ENCODE measurements around the gene RTEL1. TPM values are rescaled to one million over a fixed set of nuclear protein-coding genes. Genes with fewer than 3 reads are reported as not detected.
A peak's percentile ranks its signal among the peaks of the same experiment; 100 is the strongest.

RTEL1 gene
- total RNA-seq, 1 donor from 2014 or later, result 13.8 TPM

- peak; percentile 26 for ATAC-seq
- peak; percentile 96 for DNase-seq (ENCODE audit: low spot score)
Measured at GRCh38 chr20:63737945-63738686, 80.0 kb downstream of the RTEL1 start.

GRCh38 chr20:63738687-63739129, 80.6 kb downstream of the RTEL1 start:
- ATAC-seq, result peak; percentile 3
- DNase-seq (ENCODE audit: low spot score), result peak; percentile 78

- peak; percentile 34 for ATAC-seq
Measured at GRCh38 chr20:63739130-63740069, 81.3 kb downstream of the RTEL1 start, which contains the start of gene SLC2A4RG. Gene SLC2A4RG, plus strand, starts transcription at chr20:63739776. Its CDS starts 137 bp downstream, at chr20:63739913.

GRCh38 chr20:63740070-63740626, 82.0 kb downstream of the RTEL1 start:
- peak; percentile 5 for ATAC-seq
- peak; percentile 79 for DNase-seq (ENCODE audit: low spot score)

More at GRCh38 chr20:63739130-63740069, 81.3 kb downstream of the RTEL1 start, which contains the start of gene SLC2A4RG:
- peak; percentile 97 for DNase-seq (ENCODE audit: low spot score)

GRCh38 chr20:63740627-63741353, 82.7 kb downstream of the RTEL1 start:
- DNase-seq (ENCODE audit: low spot score) (peak; percentile 98), ATAC-seq (peak; percentile 48)

GRCh38 chr20:63741354-63741675, 83.2 kb downstream of the RTEL1 start:
- DNase-seq (ENCODE audit: low spot score) (no peak), ATAC-seq (no peak)

GRCh38 chr20:63741676-63742380, 83.7 kb downstream of the RTEL1 start:
- DNase-seq (ENCODE audit: low spot score), result peak; percentile 53

GRCh38 chr20:63742381-63743024, 84.4 kb downstream of the RTEL1 start:
- DNase-seq (ENCODE audit: low spot score) (no peak), ATAC-seq (no peak)

More at GRCh38 chr20:63741676-63742380, 83.7 kb downstream of the RTEL1 start:
- no peak for ATAC-seq

- DNase-seq (ENCODE audit: low spot score), result no peak
- no peak for ATAC-seq
Measured at GRCh38 chr20:63743210-63743970, 85.3 kb downstream of the RTEL1 start.

GRCh38 chr20:63744158-63744557, 86.0 kb downstream of the RTEL1 start:
- ATAC-seq, result no peak

GRCh38 chr20:63744574-63745423, 86.7 kb downstream of the RTEL1 start:
- DNase-seq (ENCODE audit: low spot score) (no peak), ATAC-seq (no peak)

More at GRCh38 chr20:63744158-63744557, 86.0 kb downstream of the RTEL1 start:
- no peak for DNase-seq (ENCODE audit: low spot score)

- ATAC-seq, result no peak
- no peak for DNase-seq (ENCODE audit: low spot score)
Measured at GRCh38 chr20:63745424-63745805, 87.3 kb downstream of the RTEL1 start.

Other genes with a start within 250 kb of the RTEL1 start
- gene KCNQ2, start 185.7 kb upstream of the RTEL1 start, total RNA-seq, result not detected
- 0.73 TPM for gene EEF1A2, start 159.2 kb upstream of the RTEL1 start, total RNA-seq
- gene PPDPF, start 137.5 kb upstream of the RTEL1 start, total RNA-seq, result 88.0 TPM
- gene PTK6, start 120.9 kb upstream of the RTEL1 start, total RNA-seq, result 12.0 TPM
- not detected for gene SRMS, start 110.6 kb upstream of the RTEL1 start, total RNA-seq
- not detected for gene FNDC11, start 104.2 kb upstream of the RTEL1 start, total RNA-seq
- 18.1 TPM for gene HELZ2, start 84.1 kb upstream of the RTEL1 start, total RNA-seq
- 4.5 TPM for gene GMEB2, start 31.2 kb upstream of the RTEL1 start, total RNA-seq
- gene STMN3, start 4.9 kb upstream of the RTEL1 start, total RNA-seq, result 1.5 TPM
- 0.40 TPM for gene TNFRSF6B, start 38.3 kb downstream of the RTEL1 start, total RNA-seq
- 23.6 TPM for gene ARFRP1, start 49.7 kb downstream of the RTEL1 start, total RNA-seq
- gene ZGPAT, start 49.7 kb downstream of the RTEL1 start, total RNA-seq, result 64.1 TPM
- gene LIME1, start 78.4 kb downstream of the RTEL1 start, total RNA-seq, result 122 TPM
- gene SLC2A4RG, start 81.5 kb downstream of the RTEL1 start, total RNA-seq, result 195 TPM
- 4.7 TPM for gene ZBTB46, start 173.0 kb downstream of the RTEL1 start, total RNA-seq
- gene ABHD16B, start 203.2 kb downstream of the RTEL1 start, total RNA-seq, result not detected
- 17.3 TPM for gene TPD52L2, start 207.0 kb downstream of the RTEL1 start, total RNA-seq
- gene DNAJC5, start 236.8 kb downstream of the RTEL1 start, total RNA-seq, result 17.8 TPM

Data from left lobe of liver (tissue), 2 donors.